HepG2 (cell line): ENCODE measurements around the gene KAT2A. TPM values are rescaled to one million over a fixed set of nuclear protein-coding genes. Genes with fewer than 3 reads are reported as not detected.

Experiments used
- ATF7 ChIP-seq, 2 experiments: fragments of 450-650 bp in 1 of 2; sonication (generic) in 1 of 2; formaldehyde crosslinking in 1 of 2; IDR thresholded peaks; 2 replicates each; pipeline versions ENCODE4 v1.4.0 to v1.6.1; 2016 to 2020; ENCODE audit warnings: antibody characterized with exemption in 1 of 2, mild to moderate bottlenecking in 1 of 2, missing genetic modification reagents in 1 of 2
- ELF3 ChIP-seq: IDR thresholded peaks from 2 replicates; pipeline ENCODE4 v1.6.1; 2016; ENCODE audit warnings: missing genetic modification reagents, missing compliant biosample characterization
- FOSL2 ChIP-seq: sonication (generic); formaldehyde crosslinking; IDR thresholded peaks from 2 replicates; pipeline ENCODE4 v1.4.0; 2020; ENCODE audit warnings: missing genetic modification reagents
- HOXA7 ChIP-seq: sonication (generic); formaldehyde crosslinking; IDR thresholded peaks from 2 replicates; pipeline ENCODE4 v1.8.1; 2022; ENCODE audit warnings: mild to moderate bottlenecking, missing genetic modification reagents, moderate library complexity
- MTA3 ChIP-seq: sonication (generic); formaldehyde crosslinking; IDR thresholded peaks from 2 replicates; pipeline ENCODE4 v1.4.0; 2020; ENCODE audit warnings: missing genetic modification reagents
- NONO ChIP-seq, 2 experiments: fragments of 450-650 bp in 1 of 2; sonication (generic) in 1 of 2; formaldehyde crosslinking in 1 of 2; IDR thresholded peaks in 1 of 2; conservative IDR thresholded peaks in 1 of 2; 2 replicates each; pipeline versions ENCODE4 v1.6.1 to v1.8.0; 2017 to 2022; ENCODE audit warnings: mild to moderate bottlenecking in 1 of 2, missing genetic modification reagents in 1 of 2, moderate library complexity in 1 of 2
- RFXAP ChIP-seq: sonication (generic); formaldehyde crosslinking; IDR thresholded peaks from 2 replicates; pipeline ENCODE4 v1.4.0; 2020; ENCODE audit warnings: missing genetic modification reagents, borderline replicate concordance
- RXRA ChIP-seq: sonication (generic); formaldehyde crosslinking; IDR thresholded peaks from 2 replicates; pipeline ENCODE4 v1.5.1; 2020; ENCODE audit warnings: missing genetic modification reagents
- SMAD3 ChIP-seq: sonication (generic); formaldehyde crosslinking; IDR thresholded peaks from 2 replicates; pipeline ENCODE4 v1.4.0; 2020; ENCODE audit warnings: missing genetic modification reagents
- TGIF2 ChIP-seq: IDR thresholded peaks from 2 replicates; pipeline ENCODE4 v1.6.1; 2016; ENCODE audit warnings: control low read depth, missing compliant biosample characterization
- THYN1 ChIP-seq: sonication (generic); formaldehyde crosslinking; IDR thresholded peaks from 2 replicates; pipeline ENCODE4 v1.8.1; 2023; ENCODE audit warnings: low read depth, mild to moderate bottlenecking, moderate library complexity, missing genetic modification reagents, borderline replicate concordance
- ZFP1 ChIP-seq: IDR thresholded peaks from 2 replicates; pipeline ENCODE4 v1.6.1; 2016
- ZNF180 ChIP-seq: sonication (generic); formaldehyde crosslinking; IDR thresholded peaks from 2 replicates; pipeline ENCODE4 v1.4.0; 2020; ENCODE audit warnings: low read depth, missing genetic modification reagents, borderline replicate concordance
- ZNF263 ChIP-seq: sonication (generic); formaldehyde crosslinking; IDR thresholded peaks from 2 replicates; pipeline ENCODE4 v1.4.0; 2020; ENCODE audit warnings: missing genetic modification reagents
- ZNF337 ChIP-seq: sonication (generic); formaldehyde crosslinking; IDR thresholded peaks from 2 replicates; pipeline ENCODE4 v1.5.1; 2020; ENCODE audit warnings: missing genetic modification reagents, low read depth, mild to moderate bottlenecking, borderline replicate concordance
- ZNF33B ChIP-seq: sonication (generic); formaldehyde crosslinking; IDR thresholded peaks from 2 replicates; pipeline ENCODE4 v1.5.1; 2020; ENCODE audit warnings: mild to moderate bottlenecking, missing genetic modification reagents
- ZNF841 ChIP-seq: sonication (generic); formaldehyde crosslinking; IDR thresholded peaks from 2 replicates; pipeline ENCODE4 v1.8.1; 2023; ENCODE audit warnings: missing genetic modification reagents, borderline replicate concordance
- polyA plus RNA-seq, 8 experiments: library from polyadenylated mRNA; depleted of rRNA in 3 of 8; stranded (reverse) in 7 of 8; unstranded in 1 of 8; fragments of >200 nt; fragmentation: Illumina TruSeq in 4 of 8; extraction: Trizol in 4 of 8; gene quantifications; 2 replicates each; pipeline versions ENCODE4 v1.2.1 to v1.2.3, GENCODE V29; 2011 to 2016; ENCODE audit warnings: low read depth in 4 of 8, missing spikeins in 1 of 8, mixed read lengths in 1 of 8; ENCODE audit not compliant: insufficient read depth in 1 of 8
- total RNA-seq, 5 experiments: library from RNA; depleted of rRNA; stranded (reverse); fragments of >200 nt; fragmentation: Illumina TruSeq; extraction: Trizol; gene quantifications; 2 replicates each; pipeline ENCODE4 v1.2.3, GENCODE V29; 2016; ENCODE audit warnings: low read depth in 1 of 5
- TF ChIP-seq, protein P1 (sequence below): sonication (generic); formaldehyde crosslinking; IDR thresholded peaks from 2 replicates; pipeline ENCODE4 v1.5.0; 2020; ENCODE audit warnings: missing genetic modification reagents
- TF ChIP-seq, protein P2 (sequence below): sonication (generic); formaldehyde crosslinking; IDR thresholded peaks from 2 replicates; pipeline ENCODE4 v1.5.1; 2020; ENCODE audit warnings: mild to moderate bottlenecking, missing genetic modification reagents, borderline replicate concordance
- TF ChIP-seq, protein P3 (sequence below), 2 experiments: sonication (generic) in 1 of 2; formaldehyde crosslinking in 1 of 2; IDR thresholded peaks; 2 replicates each; pipeline versions ENCODE4 v1.4.0 to v1.6.1; 2018 to 2020; ENCODE audit warnings: missing genetic modification reagents in 2 of 2, borderline replicate concordance in 1 of 2, low read depth in 1 of 2, mild to moderate bottlenecking in 1 of 2, missing biosample characterization in 1 of 2

KAT2A gene
- total and polyA plus RNA-seq, 2 of the 13 experiments (the other 11 are each of a cell fraction or from before 2014, with no cell fraction given): 29.1 to 90.4 TPM

DNA sequence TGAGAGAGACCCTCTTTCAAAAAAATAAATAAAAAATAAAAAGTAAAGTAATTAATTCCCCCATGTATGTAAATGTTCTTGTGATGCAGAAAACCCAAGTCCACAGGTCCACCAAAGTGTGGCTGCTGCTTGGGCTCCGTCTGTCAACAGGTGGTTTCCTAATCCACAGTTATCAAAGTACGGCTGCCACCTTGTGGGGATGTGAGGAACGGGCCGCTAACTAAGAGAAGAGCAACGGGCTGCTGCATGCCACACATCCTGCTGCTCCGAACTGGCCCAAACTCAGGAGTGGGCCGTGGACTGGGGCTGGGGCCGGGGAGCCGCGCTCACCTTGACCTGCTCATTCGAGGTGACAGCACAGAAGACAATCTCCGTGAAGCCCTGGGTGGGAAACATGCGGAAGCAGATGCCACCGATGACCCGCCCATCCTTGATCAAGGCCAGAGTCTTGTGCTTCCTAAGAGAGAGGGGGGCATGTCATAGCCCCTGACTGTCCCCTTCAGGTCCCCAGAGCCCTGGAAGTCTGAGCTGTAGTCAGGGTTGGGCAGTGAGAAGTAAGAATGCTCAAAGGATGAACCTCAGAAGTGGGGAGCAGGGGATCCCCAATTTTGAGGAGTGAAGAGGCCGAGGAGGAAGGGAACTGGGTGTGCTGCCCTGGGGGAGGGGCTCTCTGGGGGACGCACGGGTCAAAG lies 4.3 kb downstream of the KAT2A start (continued):
- TF ChIP-seq, protein P1, sequence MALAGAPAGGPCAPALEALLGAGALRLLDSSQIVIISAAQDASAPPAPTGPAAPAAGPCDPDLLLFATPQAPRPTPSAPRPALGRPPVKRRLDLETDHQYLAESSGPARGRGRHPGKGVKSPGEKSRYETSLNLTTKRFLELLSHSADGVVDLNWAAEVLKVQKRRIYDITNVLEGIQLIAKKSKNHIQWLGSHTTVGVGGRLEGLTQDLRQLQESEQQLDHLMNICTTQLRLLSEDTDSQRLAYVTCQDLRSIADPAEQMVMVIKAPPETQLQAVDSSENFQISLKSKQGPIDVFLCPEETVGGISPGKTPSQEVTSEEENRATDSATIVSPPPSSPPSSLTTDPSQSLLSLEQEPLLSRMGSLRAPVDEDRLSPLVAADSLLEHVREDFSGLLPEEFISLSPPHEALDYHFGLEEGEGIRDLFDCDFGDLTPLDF (CRISPR knock-in tag): no peak
- no peak for TF ChIP-seq ZNF263 (CRISPR knock-in tag)
- TF ChIP-seq RXRA (CRISPR knock-in tag): 0 out of 2 replicates have a peak, but pooled peaks have one; percentile 30
- no peak for TF ChIP-seq ZFP1 (CRISPR knock-in tag)
- TF ChIP-seq SMAD3 (CRISPR knock-in tag): 0 out of 2 replicates have a peak, but pooled peaks have one; percentile 31
- TF ChIP-seq FOSL2 (CRISPR knock-in tag): 0 out of 2 replicates have a peak, but pooled peaks have one; percentile 4
- no peak for TF ChIP-seq RFXAP (CRISPR knock-in tag)
- TF ChIP-seq ATF7 (IDR thresholded peaks at IDR 0.05): no peak
- no peak for TF ChIP-seq ATF7 (CRISPR knock-in tag; IDR thresholded peaks at IDR 0.05)
- TF ChIP-seq ZNF180 (CRISPR knock-in tag): no peak
- TF ChIP-seq, protein P2, sequence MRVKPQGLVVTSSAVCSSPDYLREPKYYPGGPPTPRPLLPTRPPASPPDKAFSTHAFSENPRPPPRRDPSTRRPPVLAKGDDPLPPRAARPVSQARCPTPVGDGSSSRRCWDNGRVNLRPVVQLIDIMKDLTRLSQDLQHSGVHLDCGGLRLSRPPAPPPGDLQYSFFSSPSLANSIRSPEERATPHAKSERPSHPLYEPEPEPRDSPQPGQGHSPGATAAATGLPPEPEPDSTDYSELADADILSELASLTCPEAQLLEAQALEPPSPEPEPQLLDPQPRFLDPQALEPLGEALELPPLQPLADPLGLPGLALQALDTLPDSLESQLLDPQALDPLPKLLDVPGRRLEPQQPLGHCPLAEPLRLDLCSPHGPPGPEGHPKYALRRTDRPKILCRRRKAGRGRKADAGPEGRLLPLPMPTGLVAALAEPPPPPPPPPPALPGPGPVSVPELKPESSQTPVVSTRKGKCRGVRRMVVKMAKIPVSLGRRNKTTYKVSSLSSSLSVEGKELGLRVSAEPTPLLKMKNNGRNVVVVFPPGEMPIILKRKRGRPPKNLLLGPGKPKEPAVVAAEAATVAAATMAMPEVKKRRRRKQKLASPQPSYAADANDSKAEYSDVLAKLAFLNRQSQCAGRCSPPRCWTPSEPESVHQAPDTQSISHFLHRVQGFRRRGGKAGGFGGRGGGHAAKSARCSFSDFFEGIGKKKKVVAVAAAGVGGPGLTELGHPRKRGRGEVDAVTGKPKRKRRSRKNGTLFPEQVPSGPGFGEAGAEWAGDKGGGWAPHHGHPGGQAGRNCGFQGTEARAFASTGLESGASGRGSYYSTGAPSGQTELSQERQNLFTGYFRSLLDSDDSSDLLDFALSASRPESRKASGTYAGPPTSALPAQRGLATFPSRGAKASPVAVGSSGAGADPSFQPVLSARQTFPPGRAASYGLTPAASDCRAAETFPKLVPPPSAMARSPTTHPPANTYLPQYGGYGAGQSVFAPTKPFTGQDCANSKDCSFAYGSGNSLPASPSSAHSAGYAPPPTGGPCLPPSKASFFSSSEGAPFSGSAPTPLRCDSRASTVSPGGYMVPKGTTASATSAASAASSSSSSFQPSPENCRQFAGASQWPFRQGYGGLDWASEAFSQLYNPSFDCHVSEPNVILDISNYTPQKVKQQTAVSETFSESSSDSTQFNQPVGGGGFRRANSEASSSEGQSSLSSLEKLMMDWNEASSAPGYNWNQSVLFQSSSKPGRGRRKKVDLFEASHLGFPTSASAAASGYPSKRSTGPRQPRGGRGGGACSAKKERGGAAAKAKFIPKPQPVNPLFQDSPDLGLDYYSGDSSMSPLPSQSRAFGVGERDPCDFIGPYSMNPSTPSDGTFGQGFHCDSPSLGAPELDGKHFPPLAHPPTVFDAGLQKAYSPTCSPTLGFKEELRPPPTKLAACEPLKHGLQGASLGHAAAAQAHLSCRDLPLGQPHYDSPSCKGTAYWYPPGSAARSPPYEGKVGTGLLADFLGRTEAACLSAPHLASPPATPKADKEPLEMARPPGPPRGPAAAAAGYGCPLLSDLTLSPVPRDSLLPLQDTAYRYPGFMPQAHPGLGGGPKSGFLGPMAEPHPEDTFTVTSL: no peak
- TF ChIP-seq TGIF2 (CRISPR knock-in tag): 0 out of 2 replicates have a peak, but pooled peaks have one; percentile 48
- no peak for TF ChIP-seq NONO (IDR thresholded peaks at IDR 0.05)
- TF ChIP-seq NONO (CRISPR knock-in tag; conservative IDR thresholded peaks at IDR 0.05): peak; percentile 76
- TF ChIP-seq MTA3 (CRISPR knock-in tag): no peak
- no peak for TF ChIP-seq ZNF841 (CRISPR knock-in tag)
- no peak for TF ChIP-seq ZNF337
- TF ChIP-seq ZNF33B (CRISPR knock-in tag): no peak
- TF ChIP-seq ELF3: peak; percentile 23; the same call in 1 of the 2 replicates
- TF ChIP-seq, protein P3, sequence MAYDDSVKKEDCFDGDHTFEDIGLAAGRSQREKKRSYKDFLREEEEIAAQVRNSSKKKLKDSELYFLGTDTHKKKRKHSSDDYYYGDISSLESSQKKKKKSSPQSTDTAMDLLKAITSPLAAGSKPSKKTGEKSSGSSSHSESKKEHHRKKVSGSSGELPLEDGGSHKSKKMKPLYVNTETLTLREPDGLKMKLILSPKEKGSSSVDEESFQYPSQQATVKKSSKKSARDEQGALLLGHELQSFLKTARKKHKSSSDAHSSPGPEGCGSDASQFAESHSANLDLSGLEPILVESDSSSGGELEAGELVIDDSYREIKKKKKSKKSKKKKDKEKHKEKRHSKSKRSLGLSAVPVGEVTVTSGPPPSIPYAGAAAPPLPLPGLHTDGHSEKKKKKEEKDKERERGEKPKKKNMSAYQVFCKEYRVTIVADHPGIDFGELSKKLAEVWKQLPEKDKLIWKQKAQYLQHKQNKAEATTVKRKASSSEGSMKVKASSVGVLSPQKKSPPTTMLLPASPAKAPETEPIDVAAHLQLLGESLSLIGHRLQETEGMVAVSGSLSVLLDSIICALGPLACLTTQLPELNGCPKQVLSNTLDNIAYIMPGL (CRISPR knock-in tag; IDR thresholded peaks at IDR 0.05; ENCODE audit: borderline replicate concordance in 1 of 2, low read depth in 1 of 2): peak; percentile 24 to 55; a peak in 1 of 4 replicates
- TF ChIP-seq HOXA7: no peak
- no peak for TF ChIP-seq THYN1 (CRISPR knock-in tag)
